OCI-LY3 (cell line): ENCODE measurements around the gene GLIPR1L1.

Experiments
- CTCF ChIP-seq: fragments of 200-600, 300-600 bp; sonication (generic); IDR thresholded peaks from 2 replicates; pipeline ENCODE4 v1.5.1; 2014; ENCODE audit warnings: antibody characterized with exemption, low read length, low read depth
- EZH2phosphoT487 ChIP-seq: fragments of 200-600 bp; shearing (Covaris generic); IDR thresholded peaks from 2 replicates; pipeline ENCODE4 v1.6.1; 2018; ENCODE audit warnings: antibody characterized with exemption, mixed run types, low read depth

DNA sequence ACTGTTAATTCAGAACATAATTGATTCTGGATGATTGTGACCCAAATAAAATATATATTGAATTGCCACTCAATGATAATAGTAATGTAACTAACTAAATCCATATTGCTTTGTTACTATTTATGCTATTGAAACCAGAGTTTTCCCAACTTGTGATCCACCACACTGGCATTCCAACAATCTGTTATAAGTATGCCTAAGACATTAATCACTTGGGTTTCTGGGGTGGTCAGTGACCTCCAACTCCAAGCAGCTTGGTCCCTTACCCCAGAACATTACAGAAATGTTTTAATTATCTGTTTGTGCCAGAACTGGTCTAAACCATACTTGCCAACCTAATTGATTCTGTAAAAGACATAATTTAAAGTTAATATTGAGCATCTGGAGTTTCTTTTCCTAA lies 19.0 kb upstream of the GLIPR1L1 start:
- TF ChIP-seq CTCF (no peak), EZH2phosphoT487 (no peak)
